Measurements from ENCODE around the gene SENP5. TPM values are rescaled to one million over a fixed set of nuclear protein-coding genes. Genes with fewer than 3 reads are reported as not detected.

Gene SENP5
- total RNA-seq, 3 donors from 2014 or later: 24.3 to 48.1 (median 31.0) TPM

DNA sequence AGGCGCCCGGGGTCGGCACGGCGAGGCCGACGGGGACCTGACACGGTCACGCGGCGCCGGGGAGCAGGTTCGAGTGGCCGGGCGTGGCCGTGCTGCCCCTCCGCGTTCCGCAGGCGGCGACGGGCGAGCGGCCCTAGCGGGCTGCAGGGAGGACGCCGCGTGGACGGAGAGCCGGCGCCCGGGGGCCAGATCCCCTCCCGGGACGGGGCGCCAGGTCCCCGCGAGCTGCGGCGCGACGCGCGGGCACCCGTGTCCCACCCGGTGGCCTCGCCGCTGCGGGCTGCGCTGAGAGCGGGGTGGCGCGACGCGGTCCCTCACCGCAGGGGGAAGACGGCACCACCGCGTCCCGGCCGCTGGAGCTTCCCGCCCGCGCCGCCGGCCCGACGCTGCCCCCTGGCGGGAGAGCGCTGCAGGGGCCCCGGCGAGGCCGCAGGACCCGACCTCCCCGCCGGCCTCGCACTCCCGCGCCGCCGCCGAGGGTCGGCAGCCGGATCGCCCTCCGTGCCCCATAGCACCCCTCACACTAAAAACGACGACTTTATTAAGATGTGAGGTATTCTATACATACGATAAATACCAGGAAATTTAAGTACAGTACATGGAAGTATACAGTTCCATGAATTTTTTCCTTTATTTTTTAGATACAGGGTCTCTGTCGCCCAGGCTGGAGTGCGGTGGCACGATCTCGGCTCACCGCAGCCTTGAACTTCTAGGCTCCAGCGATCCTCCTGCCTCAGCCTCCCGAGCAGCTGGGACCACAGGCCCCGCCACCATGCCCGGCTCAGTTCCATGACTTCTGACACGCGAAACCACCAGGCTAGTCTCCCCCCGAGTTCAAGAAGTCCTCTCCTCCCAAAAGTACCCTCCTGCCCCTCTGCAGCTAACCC lies 102.2 kb downstream of the SENP5 start:
- Histone ChIP-seq H3K9me3 (no peaks in the 10 kb centered on the region), H3K4me1 (ENCODE audit: low read depth) (peaks cover 8% of the 10 kb centered on the region), H3K36me3 (ENCODE audit: low read depth) (no peaks in the 10 kb centered on the region), H3K4me3 (peak overlapping the region; percentile 68)
- TF ChIP-seq, protein P1, sequence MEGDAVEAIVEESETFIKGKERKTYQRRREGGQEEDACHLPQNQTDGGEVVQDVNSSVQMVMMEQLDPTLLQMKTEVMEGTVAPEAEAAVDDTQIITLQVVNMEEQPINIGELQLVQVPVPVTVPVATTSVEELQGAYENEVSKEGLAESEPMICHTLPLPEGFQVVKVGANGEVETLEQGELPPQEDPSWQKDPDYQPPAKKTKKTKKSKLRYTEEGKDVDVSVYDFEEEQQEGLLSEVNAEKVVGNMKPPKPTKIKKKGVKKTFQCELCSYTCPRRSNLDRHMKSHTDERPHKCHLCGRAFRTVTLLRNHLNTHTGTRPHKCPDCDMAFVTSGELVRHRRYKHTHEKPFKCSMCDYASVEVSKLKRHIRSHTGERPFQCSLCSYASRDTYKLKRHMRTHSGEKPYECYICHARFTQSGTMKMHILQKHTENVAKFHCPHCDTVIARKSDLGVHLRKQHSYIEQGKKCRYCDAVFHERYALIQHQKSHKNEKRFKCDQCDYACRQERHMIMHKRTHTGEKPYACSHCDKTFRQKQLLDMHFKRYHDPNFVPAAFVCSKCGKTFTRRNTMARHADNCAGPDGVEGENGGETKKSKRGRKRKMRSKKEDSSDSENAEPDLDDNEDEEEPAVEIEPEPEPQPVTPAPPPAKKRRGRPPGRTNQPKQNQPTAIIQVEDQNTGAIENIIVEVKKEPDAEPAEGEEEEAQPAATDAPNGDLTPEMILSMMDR (IDR thresholded peaks at IDR 0.05): peak; percentile 90
- DNase-seq: peak; percentile 68 to 84 (median 73)
- peak; percentile 88 for ATAC-seq
- intact Hi-C loops (cut with DNase I, micrococcal nuclease): loop anchor here in 1 of 2 donors (10.0 kb wide), 1 partner anchor 135 kb away; no protein-coding TSS in a partner anchor

GRCh38 chr3:196970547-196971093 lies 102.9 kb downstream of the SENP5 start:
- peaks cover 8% of the 10 kb centered on the region for H3K4me1 ChIP-seq (ENCODE audit: low read depth)
- no peak overlapping the region for H3K4me3 ChIP-seq

GRCh38 chr3:196971094-196971698 lies 103.5 kb downstream of the SENP5 start:
- ATAC-seq (no peak), DNase-seq (no peak)
- Histone ChIP-seq H3K36me3 (ENCODE audit: low read depth) (no peaks in the 10 kb centered on the region), H3K4me3 (no peak overlapping the region), H3K9me3 (no peaks in the 10 kb centered on the region), H3K4me1 (ENCODE audit: low read depth) (peaks cover 8% of the 10 kb centered on the region)
- intact Hi-C loops (cut with DNase I, micrococcal nuclease): loop anchor here in 1 of 2 donors (10.0 kb wide), 1 partner anchor 136 kb away; no protein-coding TSS in a partner anchor
- TF ChIP-seq, protein P1 (IDR thresholded peaks at IDR 0.05): no peak

More at GRCh38 chr3:196970547-196971093, 102.9 kb downstream of the SENP5 start:
- no peaks in the 10 kb centered on the region for H3K9me3 ChIP-seq
- ATAC-seq: no peak
- intact Hi-C loops (cut with DNase I, micrococcal nuclease): loop anchor here in 1 of 2 donors (10.0 kb wide), 1 partner anchor 136 kb away; no protein-coding TSS in a partner anchor
- H3K36me3 ChIP-seq (ENCODE audit: low read depth): no peaks in the 10 kb centered on the region
- TF ChIP-seq, protein P1 (IDR thresholded peaks at IDR 0.05): no peak
- no peak for DNase-seq

DNA sequence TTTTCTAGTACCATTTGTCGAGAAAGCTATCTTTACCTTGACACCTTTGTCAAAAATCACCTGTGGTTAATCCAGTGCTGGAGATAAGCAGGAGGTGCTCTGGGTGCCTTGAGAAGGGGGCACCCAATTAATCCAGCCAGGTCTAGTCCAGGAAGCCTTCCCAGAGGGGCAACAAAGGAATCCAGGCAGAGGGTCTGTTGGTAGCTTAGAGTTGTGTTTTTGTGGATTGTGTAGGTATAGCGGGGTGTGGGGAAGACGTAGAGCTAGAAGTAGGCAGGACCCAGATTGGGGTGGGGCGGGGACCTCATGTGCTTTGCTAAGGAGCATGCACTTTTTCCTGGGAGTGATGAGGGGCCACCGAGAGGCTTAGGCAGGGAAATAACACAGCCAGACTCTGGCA lies 106.9 kb downstream of the SENP5 start:
- H3K4me3 ChIP-seq: no peak overlapping the region
- no peak for ATAC-seq
- TF ChIP-seq, protein P1 (IDR thresholded peaks at IDR 0.05): no peak
- no peaks in the 10 kb centered on the region for H3K36me3 ChIP-seq (ENCODE audit: low read depth)
- intact Hi-C loops (cut with DNase I, micrococcal nuclease): loop anchor here in 1 of 2 donors (10.0 kb wide), 1 partner anchor 140 kb away; no protein-coding TSS in a partner anchor
- no peaks in the 10 kb centered on the region for H3K4me1 ChIP-seq (ENCODE audit: low read depth)
- no peaks in the 10 kb centered on the region for H3K9me3 ChIP-seq
- no peak for DNase-seq

DNA sequence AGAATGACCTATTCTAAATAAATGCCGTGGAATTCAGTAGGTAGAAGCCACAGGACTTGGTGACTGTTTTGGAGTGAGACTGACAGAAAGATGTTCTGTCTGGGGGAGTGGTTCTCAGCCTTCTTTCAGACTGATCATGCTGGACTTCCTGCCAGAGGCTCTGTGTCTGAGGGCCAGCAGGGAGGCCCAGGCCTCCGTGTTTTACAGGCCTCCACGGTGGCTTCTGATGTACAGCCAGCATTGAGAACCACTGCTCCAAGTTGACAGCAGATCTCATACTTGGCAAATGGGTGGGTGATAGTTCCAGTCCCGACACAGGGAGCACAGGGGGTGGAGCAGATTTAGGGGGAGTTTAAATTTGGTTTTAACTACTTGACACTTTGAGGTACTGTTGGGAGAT lies 107.6 kb downstream of the SENP5 start:
- no peaks in the 10 kb centered on the region for H3K4me1 ChIP-seq (ENCODE audit: low read depth)
- DNase-seq: no peak
- ATAC-seq: no peak
- H3K4me3 ChIP-seq: no peak overlapping the region
- TF ChIP-seq, protein P1 (IDR thresholded peaks at IDR 0.05): no peak
- intact Hi-C loops (cut with DNase I, micrococcal nuclease): loop anchor here in 1 of 2 donors (10.0 kb wide), 1 partner anchor 141 kb away; no protein-coding TSS in a partner anchor
- no peaks in the 10 kb centered on the region for H3K9me3 ChIP-seq
- no peaks in the 10 kb centered on the region for H3K36me3 ChIP-seq (ENCODE audit: low read depth)
